Uterus (tissue), 4 donors: ENCODE data around the gene EFCAB12. TPM values are rescaled to one million over a fixed set of nuclear protein-coding genes. Genes with fewer than 3 reads are reported as not detected.
"Not testable (repeated sequence)": the region's sequence is repeated elsewhere in the genome, so short reads cannot be mapped to it uniquely, and the experiment has no call there.

Experiments
- DNase-seq, 2 donors: peaks; one replicate each; pipeline ENCODE4 v3.0.0-alpha.2; 2019 to 2020
- H3K27ac ChIP-seq, 2 donors: fragments of 200-600 bp; sonication (generic); 1 replicate in 1 of 2; 2 replicates in 1 of 2; pipeline ENCODE4 v1.5.1; 2016 to 2018
- H3K27me3 ChIP-seq, 2 donors: fragments of 200-600 bp; sonication (generic); one replicate each; pipeline ENCODE4 v1.5.1; 2018 to 2019; ENCODE audit warnings: control low read depth in 1 of 2
- H3K36me3 ChIP-seq, 2 donors: fragments of 200-600 bp; sonication (generic); one replicate each; pipeline ENCODE4 v1.5.1; 2019; ENCODE audit warnings: control low read depth in 1 of 2
- H3K4me1 ChIP-seq, 2 donors: fragments of 200-600 bp; sonication (generic); one replicate each; pipeline ENCODE4 v1.5.1; 2018 to 2019; ENCODE audit warnings: control low read depth in 1 of 2
- H3K4me3 ChIP-seq, 2 donors: fragments of 200-600 bp; sonication (generic); 1 replicate in 1 of 2; 2 replicates in 1 of 2; pipeline ENCODE4 v1.5.1; 2018 to 2019; ENCODE audit warnings: mild to moderate bottlenecking in 1 of 2
- H3K9me3 ChIP-seq, 2 donors: fragments of 200-600 bp; sonication (generic); one replicate each; pipeline ENCODE4 v1.5.1; 2019; ENCODE audit warnings: control low read depth in 1 of 2
- POLR2A ChIP-seq, 2 donors: fragments of 450-650 bp; IDR thresholded peaks; one replicate each; pipeline ENCODE4 v1.6.1; 2016; ENCODE audit warnings: antibody characterized with exemption in 2 of 2, mild to moderate bottlenecking in 1 of 2, moderate library complexity in 1 of 2
- intact Hi-C: fragments of 100-400 bp; cut with DNase I; formaldehyde crosslinking; loops from one replicate; pipeline ENCODE4 v1.15.1; 2023; ENCODE audit warnings: low total_unique reads
- total RNA-seq, 4 donors: library from RNA; depleted of rRNA in 3 of 4; stranded (reverse); fragments of >200 nt in 3 of 4; gene quantifications; one replicate each; pipeline versions ENCODE4 v1.1.0 to v1.2.4, GENCODE V29; 2014 to 2023
- TF ChIP-seq, protein P1 (sequence below), 4 experiments: fragments of 200-600 bp in 2 of 4; fragments of 450-650 bp in 2 of 4; sonication (generic) in 2 of 4; IDR thresholded peaks; one replicate each; pipeline ENCODE4 v1.5.1; 2016 to 2019; ENCODE audit warnings: antibody characterized with exemption in 4 of 4, mild to moderate bottlenecking in 2 of 4, moderate library complexity in 1 of 4
- donor health status: DM: yes; HTN: yes; CAD: no.

The EFCAB12 gene
- total RNA-seq, 4 donors from 2014 or later = under 0.01 to 0.76 (median 0.41) TPM; not detected in 1

DNA sequence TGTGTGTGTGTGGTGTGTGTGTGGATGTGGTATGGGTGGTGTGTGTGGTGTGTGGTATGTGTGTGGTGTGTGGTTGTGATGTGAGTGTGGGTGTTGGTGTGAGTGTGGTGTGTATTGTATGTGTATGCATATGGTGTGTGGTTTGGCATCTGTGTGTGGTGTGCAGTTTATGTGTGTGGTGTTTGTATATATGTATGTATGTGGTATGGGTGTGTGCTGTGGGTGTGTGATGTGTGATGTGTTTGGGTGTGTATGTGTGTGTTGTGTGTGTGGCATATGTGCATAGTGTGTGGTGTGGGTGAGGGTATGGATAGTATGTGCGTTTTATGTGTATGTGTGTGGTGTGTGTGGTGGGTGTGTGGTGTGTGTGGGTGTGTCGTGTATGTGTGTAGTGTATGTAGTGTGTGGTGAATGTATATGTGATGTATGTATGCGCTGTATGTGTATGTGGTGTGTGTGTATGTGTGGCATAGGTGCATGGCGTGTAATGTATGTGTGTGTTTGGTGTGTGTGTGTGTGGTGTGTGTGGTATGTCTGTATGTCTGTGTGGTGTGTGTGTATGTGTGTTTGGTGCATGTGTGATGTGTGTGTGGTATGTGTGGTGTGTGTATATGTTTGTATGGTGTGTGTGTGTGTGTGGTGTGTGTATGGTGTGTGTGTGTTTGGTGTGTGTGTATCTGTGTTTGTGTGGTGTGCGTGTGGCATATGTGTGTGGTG lies 58.0 kb downstream of the EFCAB12 start:
- TF ChIP-seq, protein P1, sequence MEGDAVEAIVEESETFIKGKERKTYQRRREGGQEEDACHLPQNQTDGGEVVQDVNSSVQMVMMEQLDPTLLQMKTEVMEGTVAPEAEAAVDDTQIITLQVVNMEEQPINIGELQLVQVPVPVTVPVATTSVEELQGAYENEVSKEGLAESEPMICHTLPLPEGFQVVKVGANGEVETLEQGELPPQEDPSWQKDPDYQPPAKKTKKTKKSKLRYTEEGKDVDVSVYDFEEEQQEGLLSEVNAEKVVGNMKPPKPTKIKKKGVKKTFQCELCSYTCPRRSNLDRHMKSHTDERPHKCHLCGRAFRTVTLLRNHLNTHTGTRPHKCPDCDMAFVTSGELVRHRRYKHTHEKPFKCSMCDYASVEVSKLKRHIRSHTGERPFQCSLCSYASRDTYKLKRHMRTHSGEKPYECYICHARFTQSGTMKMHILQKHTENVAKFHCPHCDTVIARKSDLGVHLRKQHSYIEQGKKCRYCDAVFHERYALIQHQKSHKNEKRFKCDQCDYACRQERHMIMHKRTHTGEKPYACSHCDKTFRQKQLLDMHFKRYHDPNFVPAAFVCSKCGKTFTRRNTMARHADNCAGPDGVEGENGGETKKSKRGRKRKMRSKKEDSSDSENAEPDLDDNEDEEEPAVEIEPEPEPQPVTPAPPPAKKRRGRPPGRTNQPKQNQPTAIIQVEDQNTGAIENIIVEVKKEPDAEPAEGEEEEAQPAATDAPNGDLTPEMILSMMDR (IDR thresholded peaks at IDR 0.05) = no peak
- TF ChIP-seq POLR2A (IDR thresholded peaks at IDR 0.05) = no peak
- intact Hi-C loops = no loop called here
- Histone ChIP-seq H3K36me3 (no peaks in the 10 kb centered on the region), H3K27me3 (no peaks in the 10 kb centered on the region), H3K4me3 (no peak overlapping the region), H3K9me3 (no peaks in the 10 kb centered on the region), H3K4me1 (no peaks in the 10 kb centered on the region), H3K27ac (no peak overlapping the region)
- DNase-seq = no peak

DNA sequence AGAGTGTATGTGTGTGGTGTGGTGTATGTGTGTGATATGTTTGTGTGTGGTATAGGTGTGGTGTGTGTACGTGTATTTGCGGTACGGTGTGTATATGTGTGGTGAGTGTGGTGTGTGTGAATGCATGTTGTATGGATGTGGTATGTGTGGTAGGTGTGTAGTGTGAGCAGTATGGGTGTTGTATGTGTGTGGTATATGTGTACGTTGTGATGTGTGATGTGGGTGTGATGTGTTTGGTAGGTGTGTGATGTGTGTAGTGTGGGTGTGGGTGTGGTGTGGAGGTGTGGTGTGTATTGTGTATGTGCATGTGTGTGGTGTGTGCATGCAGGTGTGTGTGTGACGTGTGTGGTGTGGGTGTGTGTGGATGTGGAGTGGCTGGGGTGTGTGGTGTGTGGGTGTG lies 58.7 kb downstream of the EFCAB12 start:
- no peaks in the 10 kb centered on the region for H3K4me1 ChIP-seq
- H3K4me3 ChIP-seq = no peak overlapping the region
- TF ChIP-seq, protein P1 (IDR thresholded peaks at IDR 0.05) = no peak
- TF ChIP-seq POLR2A (IDR thresholded peaks at IDR 0.05) = no peak
- intact Hi-C loops = no loop called here
- H3K9me3 ChIP-seq = no peaks in the 10 kb centered on the region
- H3K36me3 ChIP-seq = no peaks in the 10 kb centered on the region
- H3K27me3 ChIP-seq = no peaks in the 10 kb centered on the region
- no peak overlapping the region for H3K27ac ChIP-seq
- no peak for DNase-seq

DNA sequence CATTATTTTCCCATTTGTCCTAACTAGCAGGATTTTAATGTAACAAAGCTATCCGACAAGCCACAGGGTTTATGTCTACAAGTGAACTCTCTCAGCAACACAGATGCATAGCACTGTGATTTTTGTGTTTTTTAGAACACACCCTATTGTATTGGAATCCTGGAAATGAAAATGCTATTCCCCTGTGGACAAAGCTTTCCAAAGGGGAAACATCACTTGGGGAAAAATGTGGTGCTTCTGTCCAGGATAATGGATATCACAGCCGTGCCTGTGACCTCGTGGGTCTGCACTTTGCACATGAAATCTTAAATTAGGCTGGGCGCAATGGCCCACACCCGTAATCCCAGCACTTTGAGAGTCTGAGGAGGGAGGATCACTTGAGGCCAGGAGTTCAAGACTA lies 60.6 kb downstream of the EFCAB12 start:
- Histone ChIP-seq H3K27me3 (no peaks in the 10 kb centered on the region), H3K27ac (no peak overlapping the region), H3K36me3 (no peaks in the 10 kb centered on the region), H3K4me1 (no peaks in the 10 kb centered on the region), H3K9me3 (no peaks in the 10 kb centered on the region), H3K4me3 (no peak overlapping the region)
- DNase-seq = no peak
- TF ChIP-seq, protein P1 (IDR thresholded peaks at IDR 0.05) = no peak
- TF ChIP-seq POLR2A (IDR thresholded peaks at IDR 0.05) = no peak
- intact Hi-C loops = no loop called here

DNA sequence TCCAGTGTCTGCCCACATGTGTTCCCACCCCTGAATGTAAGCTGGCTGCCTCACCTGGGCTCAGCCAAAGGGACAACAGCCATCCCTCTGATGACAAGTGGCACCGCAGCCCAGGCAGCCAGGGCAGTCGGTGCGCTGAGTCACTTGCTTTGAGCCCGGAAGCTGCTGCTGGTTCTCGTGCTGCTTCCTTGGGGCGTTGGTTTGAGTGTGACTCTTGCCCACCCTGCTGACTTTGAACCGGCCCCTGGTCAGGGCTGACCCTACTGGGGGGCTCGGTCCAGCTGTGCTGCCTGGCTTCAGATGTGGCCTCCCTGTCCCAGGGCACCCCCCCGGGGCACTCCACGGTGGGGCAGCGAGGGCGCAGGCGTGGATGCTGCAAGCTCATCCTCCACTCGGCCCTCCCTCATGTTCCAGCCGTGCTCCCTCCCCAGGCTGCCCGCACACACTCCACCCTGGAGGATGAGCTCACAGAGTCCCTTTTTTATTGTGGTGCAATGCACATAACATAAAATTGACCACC lies 62.1 kb downstream of the EFCAB12 start:
- Histone ChIP-seq H3K27me3 (no peaks in the 10 kb centered on the region), H3K27ac (no peak overlapping the region), H3K36me3 (no peaks in the 10 kb centered on the region), H3K4me3 (no peak overlapping the region), H3K4me1 (no peaks in the 10 kb centered on the region), H3K9me3 (no peaks in the 10 kb centered on the region)
- intact Hi-C loops = no loop called here
- no peak for DNase-seq
- TF ChIP-seq POLR2A (IDR thresholded peaks at IDR 0.05) = no peak
- TF ChIP-seq, protein P1 (IDR thresholded peaks at IDR 0.05) = no peak

DNA sequence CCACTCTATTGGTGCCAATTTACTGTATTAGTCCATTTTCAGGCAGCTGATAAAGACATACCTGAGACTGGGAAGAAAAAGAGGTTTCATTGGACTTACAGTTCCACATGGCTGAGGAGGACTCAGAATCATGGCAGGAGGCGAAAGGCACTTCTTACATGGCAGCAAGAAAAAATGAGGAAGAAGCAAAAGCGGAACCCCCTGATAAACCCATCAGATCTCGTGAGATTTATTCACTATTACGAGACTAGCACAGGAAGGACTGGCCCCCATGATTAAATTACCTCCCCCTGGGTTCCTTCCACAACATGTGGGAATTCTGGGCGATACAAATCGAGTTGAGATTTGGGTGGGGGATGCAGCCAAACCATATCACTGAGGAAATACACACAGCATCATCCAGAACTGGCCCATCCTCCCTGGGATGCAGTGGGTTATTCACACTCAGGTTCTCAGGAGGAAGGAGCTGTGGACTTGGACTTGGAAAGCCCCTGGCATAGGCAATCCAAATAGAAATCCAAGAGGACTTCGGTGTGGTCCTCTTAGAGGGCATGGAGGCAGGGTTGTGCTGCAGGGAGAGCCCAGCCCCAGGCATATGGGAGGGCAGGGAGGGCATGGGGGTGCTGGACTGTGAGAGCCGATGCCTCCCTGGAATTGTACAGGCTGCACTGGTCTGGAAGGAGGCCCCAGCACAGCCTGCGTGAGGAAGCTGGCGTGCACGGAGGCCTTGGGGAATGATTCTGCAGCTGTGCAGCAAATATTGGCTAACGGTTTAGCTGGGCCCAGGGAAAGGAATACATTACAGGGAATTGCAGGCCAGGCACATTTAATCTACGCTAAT lies 62.9 kb downstream of the EFCAB12 start:
- TF ChIP-seq, protein P1 (IDR thresholded peaks at IDR 0.05) = no peak
- TF ChIP-seq POLR2A (IDR thresholded peaks at IDR 0.05) = no peak
- no peaks in the 10 kb centered on the region for H3K27me3 ChIP-seq
- no peaks in the 10 kb centered on the region for H3K36me3 ChIP-seq
- intact Hi-C loops = no loop called here
- DNase-seq = no peak
- H3K27ac ChIP-seq = no peak overlapping the region
- no peaks in the 10 kb centered on the region for H3K4me1 ChIP-seq
- H3K9me3 ChIP-seq = no peaks in the 10 kb centered on the region
- H3K4me3 ChIP-seq = no peak overlapping the region

DNA sequence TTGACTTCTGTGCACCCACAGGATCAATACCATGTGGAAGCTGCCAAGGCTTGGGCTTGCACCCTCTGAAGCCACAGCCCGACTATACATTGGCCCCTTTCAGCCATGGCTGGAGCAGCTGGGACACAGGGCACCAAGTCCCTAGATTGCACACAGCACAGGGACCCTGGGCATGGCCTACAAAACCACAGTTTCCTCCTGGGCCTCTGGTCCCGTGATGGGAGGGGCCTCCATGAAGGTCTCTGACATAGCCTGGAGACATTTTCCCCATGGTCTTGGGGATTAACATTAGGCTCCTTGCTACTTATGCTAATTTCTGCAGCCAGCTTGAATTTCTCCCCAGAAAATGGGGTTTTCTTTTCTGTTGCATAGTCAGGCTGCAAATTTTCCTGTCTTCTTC lies 63.6 kb downstream of the EFCAB12 start:
- H3K27me3 ChIP-seq, H3K4me1 ChIP-seq, H3K27ac ChIP-seq, DNase-seq, H3K4me3 ChIP-seq, intact Hi-C loops, H3K36me3 ChIP-seq, H3K9me3 ChIP-seq: not testable (repeated sequence)

DNA sequence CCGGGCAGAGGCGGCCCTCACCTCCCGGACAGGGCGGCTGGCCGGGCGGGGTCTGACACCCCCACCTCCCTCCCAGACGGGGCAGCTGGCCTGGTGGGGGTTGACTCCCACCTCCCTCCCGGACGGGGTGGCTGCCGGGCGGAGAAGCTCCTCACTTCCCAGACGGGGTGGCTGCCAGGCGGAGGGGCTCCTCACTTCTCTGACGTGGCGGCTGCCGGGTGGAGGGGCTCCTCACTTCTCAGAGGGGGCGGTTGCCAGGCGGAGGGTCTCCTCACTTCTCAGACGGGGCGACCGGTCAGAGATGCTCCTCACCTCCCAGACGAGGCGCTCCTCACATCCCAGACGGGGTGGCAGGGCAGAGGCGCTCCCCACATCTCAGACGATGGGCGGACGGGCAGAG lies 65.1 kb downstream of the EFCAB12 start:
- H3K36me3 ChIP-seq, H3K9me3 ChIP-seq, DNase-seq, H3K27me3 ChIP-seq, intact Hi-C loops, H3K4me3 ChIP-seq, H3K27ac ChIP-seq, H3K4me1 ChIP-seq: not testable (repeated sequence)
